Suppressor macrophage treated with lipopolysaccharide for 4 hours (primary cell): ENCODE results near the gene ZNF92.
"Not testable (repeated sequence)": the region's sequence is repeated elsewhere in the genome, so short reads cannot be mapped to it uniquely, and the experiment has no call there.

Experiments used
- DNase-seq: peaks from one replicate; pipeline ENCODE4 v3.0.0-alpha.2; 2020

Gene ZNF92

DNA sequence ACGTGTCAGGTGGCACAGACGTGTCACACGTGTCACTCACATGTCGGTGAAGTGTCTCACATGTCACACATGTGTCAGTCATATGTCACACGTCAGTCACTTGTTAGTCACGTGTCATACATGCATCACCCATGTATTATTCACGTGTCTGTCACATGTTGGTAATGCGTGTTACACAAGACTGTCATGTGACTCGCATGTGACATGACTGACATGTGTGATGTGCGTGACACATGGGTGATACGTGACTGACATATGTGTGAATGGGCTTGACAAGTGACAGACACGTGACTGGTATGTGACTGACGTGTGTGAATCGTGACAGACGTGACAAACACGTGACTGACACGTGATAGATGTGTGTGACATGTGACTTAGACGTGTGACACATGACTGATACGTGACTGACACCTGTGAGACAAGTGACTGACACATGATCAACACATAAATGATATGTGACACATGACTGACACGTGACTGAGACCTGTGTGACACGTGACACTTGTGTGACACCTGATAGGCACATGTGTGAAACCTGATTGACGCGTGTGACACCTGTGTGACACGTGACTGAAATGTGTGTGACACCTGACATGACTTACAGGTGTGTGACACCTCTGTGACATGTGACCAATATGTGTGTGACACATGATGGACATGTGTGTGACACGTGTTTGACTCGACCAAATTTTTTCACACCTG is 56.1 kb downstream of the ZNF92 start:
- DNase-seq = no peak

DNA sequence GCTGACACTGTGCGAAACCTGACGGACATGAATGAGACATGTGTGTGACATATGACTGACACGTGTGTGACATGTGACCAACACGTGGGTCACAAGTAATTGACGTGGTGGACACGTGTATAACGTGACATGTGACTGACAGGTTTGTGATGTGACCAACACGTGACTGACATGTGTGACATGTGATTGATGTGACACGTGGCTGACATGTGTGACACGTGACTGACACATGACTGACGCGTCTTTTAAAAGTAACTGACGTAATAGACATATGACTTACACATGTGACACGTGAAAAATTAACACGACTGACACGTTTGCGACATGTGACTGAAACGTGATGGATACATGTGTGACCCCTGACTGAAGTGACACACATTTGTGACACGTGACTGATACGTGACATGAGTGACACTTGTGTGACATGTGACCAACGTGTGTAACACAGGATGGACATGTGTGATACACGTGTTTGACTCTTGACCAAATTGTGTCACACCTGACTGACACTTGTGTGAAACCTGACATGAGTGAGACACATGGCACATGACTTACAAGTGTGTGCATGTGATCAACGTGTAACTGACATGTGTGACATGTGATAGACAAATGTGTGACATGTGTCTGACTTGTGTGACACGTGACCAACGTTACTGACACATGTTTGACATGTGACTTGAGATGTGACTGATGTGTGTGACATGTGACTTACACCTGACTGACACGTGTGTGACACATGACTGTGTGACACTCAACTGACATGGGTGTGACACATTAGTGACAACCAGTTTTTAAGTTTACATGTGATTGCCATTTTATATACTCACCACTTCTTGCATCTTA is 56.9 kb downstream of the ZNF92 start:
- DNase-seq = no peak

DNA sequence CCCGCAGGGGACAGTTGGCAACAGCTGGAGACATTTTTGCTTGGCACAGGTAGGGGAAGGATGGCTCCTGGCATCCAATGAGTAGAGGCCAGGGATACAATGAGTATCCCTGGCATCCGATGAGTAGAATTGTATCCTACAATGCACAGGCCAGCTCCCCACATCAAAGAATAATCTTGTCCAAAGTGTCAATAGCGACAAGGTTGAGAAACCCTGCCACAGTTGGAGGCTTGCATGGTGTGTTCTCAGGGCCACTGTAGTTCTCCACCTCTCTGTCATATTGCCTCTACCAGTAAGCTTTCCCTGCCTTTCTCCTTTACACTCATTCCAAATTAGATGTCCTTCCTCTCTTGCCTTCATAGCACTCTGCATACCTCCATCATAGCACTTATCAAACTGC is 60.7 kb downstream of the ZNF92 start:
- no peak for DNase-seq

DNA sequence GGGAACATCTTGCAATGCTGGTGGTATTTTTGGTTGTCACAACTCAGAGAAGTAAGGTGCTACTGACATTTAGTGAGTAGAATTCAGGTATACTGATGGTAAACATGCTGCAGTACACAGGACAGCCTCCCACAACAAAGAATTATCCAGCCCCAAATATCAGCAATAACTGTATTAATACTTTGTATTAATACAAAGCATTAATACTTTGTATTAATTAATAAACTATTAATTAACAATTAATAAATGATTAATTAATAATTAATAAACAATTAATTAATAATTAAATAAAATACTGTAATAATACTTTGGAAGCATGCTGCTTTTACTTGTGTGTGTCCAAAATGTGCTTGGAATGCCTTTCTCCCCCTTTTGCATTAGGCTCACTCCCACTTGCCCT is 62.5 kb downstream of the ZNF92 start:
- no peak for DNase-seq

DNA sequence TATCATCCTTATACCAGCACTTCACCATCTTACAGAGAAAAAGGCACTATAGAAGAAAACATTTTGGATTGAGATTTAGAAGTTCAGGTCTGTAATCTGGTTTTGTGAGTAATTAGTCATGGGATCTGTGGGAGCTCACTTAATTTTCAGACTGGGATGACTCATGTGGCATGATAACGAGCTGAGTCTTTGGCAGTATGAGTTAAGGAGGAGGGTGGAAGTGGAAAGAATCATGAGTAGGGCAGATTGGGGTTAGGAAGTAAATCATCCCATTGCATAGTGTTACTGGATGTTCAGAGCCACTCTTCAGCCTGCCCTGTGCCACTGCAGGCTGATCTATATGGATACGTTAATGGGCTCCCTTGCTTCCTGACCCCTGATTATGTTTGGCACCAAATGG is 64.9 kb downstream of the ZNF92 start:
- DNase-seq = no peak

DNA sequence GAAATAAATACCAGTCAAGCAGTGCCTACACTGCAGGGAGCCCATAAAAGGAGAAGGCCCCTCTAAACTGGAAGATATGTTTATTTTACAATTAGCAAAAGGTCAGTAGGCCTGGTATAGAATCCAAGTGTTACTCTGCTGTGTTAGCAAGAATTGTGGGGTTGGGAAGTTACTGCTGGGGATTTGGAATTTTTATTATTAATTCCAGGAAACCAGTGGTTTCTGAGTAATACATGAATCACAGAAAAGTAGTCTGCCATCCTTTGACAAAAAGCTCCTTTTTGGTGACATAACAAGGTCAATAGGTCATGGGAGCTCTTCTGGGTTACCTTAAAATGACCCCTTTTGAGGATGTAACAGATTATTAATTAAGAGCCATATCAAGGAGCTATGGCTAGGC is 67.4 kb downstream of the ZNF92 start:
- no peak for DNase-seq

DNA sequence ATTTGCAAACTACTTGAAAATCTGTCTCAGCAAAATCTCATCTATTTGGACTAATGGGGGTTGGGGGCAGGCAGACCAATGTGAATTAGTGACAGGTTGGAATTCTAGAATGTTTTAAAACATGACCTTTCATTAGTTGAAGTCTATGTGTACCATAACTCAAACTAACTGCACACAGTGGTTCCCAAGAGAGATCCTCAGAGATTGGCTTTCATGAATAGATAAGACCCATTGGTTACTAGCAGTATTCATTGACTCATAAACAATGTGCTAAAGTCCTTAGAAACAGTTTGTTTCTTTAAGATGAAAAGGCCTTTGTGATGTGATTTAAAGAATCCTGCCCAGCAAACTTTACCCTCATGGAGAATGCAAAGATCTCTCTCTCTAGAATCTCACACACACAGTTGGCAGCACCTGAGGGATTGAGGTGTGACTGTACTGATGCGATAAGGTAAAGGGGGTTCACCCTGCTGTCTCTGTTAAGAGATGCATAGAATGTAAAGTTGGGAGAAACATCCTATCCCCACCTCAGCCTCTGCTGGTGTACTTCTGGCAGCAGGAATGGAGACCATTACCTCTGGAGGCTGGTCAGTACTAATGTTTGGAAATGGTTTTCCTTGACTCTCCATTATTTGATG is 70.7 kb downstream of the ZNF92 start:
- no peak for DNase-seq

DNA sequence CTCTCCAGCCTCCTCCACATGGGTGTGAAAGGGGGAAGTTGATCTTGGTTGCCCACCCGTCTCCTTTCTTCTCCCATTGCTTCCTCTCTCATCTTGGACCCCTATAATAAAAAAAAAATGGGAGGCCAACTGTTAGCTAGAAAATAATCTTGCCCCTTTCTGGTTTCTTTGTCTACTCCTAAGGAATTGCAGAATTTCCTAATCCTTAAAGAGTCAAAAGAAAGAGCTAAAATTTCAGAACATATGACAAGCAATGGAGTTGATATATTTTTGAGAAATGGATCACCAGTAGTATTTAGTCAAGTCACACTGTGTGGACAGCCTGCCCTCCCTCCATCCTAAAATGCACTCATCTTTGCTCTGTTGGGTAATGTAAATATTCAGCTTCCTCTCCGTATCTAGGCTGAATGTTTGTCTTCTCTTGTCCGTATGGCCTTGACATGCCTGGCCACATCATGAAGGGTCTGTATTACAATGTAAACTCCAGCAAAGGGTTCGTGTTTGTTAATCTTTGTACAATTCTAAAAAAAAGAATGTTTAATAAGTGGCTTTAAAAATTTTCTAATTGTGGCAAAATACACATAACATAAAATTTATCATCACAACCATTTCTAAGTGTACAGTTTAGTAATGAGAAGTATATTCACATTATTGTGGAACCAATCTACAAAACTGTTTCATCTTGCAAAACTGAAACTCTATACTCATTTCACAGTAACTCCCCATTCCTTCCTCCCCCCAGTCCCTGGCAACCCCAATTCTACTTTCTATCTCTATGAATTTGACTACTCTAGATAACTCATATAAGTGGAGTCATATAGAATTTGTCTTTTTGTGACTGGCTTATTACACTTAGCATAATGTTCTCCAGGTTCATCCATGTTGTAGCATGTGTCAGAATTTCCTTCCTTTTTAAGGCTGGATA is 71.5 kb downstream of the ZNF92 start:
- no peak for DNase-seq

DNA sequence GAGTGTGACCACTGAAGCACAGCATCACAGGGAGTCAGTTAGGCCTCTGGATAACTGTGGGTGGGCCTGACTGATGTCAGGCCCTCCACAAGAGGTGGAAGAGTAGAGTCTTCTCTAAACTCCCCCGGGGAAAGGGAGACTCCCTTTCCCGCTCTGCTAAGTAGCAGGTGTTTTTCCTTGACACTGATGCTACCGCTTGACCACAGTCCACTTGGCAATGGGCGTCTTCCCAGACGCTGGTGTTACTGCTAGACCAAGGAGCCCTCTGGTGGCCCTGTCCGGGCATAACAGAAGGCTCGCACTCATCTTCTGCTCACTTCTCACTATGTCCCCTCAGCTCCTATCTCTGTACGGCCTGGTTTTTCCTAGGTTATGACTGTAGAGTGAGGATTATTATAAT is 73.4 kb downstream of the ZNF92 start:
- not testable (repeated sequence) for DNase-seq

DNA sequence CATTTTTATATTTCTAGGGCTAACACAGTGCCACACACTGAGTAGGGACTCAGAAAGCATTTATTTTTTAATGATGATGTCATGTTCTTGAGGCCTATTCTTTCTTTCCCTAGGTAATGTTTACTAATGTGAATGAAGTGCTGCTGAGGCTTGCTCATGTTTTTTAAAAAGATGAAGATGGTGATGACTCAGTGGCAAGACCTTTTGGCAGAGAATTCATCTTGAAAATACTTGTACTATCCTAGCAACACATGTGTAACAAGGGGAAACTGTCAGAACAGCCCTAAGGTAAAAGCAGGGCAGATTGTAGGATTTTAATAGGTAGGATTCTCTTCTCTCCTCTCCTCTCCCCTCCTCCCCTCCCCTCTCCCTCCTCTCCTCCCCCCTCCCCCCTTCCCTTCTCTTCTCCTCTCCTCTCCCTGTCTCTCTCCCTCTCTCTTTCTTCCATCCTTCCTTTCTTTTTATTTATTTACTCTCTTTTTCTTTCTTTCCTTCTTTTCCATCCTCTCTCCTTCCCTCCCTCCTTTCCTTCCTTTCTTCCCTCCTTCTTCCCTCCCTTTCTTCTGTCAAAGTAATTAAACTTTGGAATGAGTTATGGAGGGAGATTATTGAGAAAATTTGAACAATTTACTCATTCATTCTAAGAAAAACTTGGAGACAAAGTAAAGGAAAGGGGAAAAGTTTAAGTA is 75.3 kb downstream of the ZNF92 start:
- DNase-seq = no peak

DNA sequence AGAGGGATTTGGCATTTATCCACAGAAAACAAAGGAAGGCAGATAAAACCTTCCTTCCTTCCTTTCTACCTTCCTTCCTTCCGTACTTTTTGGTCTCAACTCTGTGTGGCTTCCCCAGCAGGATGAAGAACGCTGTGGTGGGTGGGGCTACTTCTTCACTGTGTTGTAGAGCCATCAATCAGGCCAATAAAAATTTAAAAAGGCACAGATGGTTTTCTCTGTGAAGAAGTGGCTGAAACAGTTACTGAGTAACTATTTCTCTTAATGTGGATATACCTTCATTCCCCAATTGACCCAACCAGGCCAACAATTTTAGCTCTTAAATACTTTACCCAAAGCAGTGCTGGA is 75.8 kb downstream of the ZNF92 start:
- DNase-seq = no peak
